Common myeloid progenitor, CD34-positive (primary cell): ENCODE measurements around the gene ACACB.

ENCODE experiments used
- CTCF ChIA-PET: fragments of 350-600 bp; sonication (Branson Sonifier 250); formaldehyde crosslinking; loops from one replicate; lab custom pipeline; 2021; ENCODE audit warnings: antibody characterized with exemption; lab: Charles Lee
- POLR2A ChIA-PET: fragments of 350-600 bp; sonication (Branson Sonifier 250); formaldehyde crosslinking; loops from one replicate; lab custom pipeline; 2021; ENCODE audit warnings: antibody characterized with exemption; lab: Charles Lee
- DNase-seq, 3 donors: peaks; one replicate each; pipeline versions ENCODE4 v3.0.0 to v3.0.0-alpha.2; 2013
- H3K27ac ChIP-seq, 2 experiments: 1 replicate in 1 of 2; 2 replicates in 1 of 2; pipeline ENCODE4 v1.7.0; 2013; ENCODE audit warnings: inconsistent platforms in 2 of 2, low read length in 2 of 2, mild to moderate bottlenecking in 2 of 2, low read depth in 1 of 2, moderate library complexity in 1 of 2; ENCODE audit not compliant: severe bottlenecking in 2 of 2, insufficient read depth in 1 of 2, poor library complexity in 1 of 2
- H3K27me3 ChIP-seq, 5 experiments: replicated peaks in 2 of 5; 1 replicate in 3 of 5; 2 replicates in 2 of 5; pipeline versions ENCODE4 v1.6.1 to v1.7.0; 2013; ENCODE audit warnings: low read length in 4 of 5, mild to moderate bottlenecking in 2 of 5, moderate library complexity in 2 of 5, inconsistent platforms in 1 of 5; ENCODE audit not compliant: insufficient read depth in 5 of 5, control insufficient read depth in 4 of 5
- H3K36me3 ChIP-seq, 4 experiments: 1 replicate in 2 of 4; 2 replicates in 2 of 4; pipeline versions ENCODE4 v1.6.1 to v1.7.0; 2013; ENCODE audit warnings: low read length in 3 of 4, control low read depth in 1 of 4, mild to moderate bottlenecking in 1 of 4; ENCODE audit not compliant: control insufficient read depth in 4 of 4, insufficient read depth in 4 of 4
- H3K4me1 ChIP-seq, 4 experiments: 1 replicate in 3 of 4; 2 replicates in 1 of 4; pipeline versions ENCODE4 v1.6.1 to v1.7.1; 2013; ENCODE audit warnings: low read length in 3 of 4, mild to moderate bottlenecking in 3 of 4, control low read depth in 1 of 4, inconsistent platforms in 1 of 4, moderate library complexity in 1 of 4; ENCODE audit not compliant: control insufficient read depth in 4 of 4, insufficient read depth in 4 of 4; ENCODE audit errors: control extremely low read depth in 1 of 4
- H3K4me3 ChIP-seq, 7 experiments: 1 replicate in 4 of 7; 2 replicates in 3 of 7; pipeline versions ENCODE4 v1.5.1 to v1.7.0; 2013; ENCODE audit warnings: mild to moderate bottlenecking in 7 of 7, low read length in 6 of 7, moderate library complexity in 6 of 7, inconsistent platforms in 2 of 7, low read depth in 2 of 7, control low read depth in 1 of 7; ENCODE audit not compliant: insufficient read depth in 4 of 7, control insufficient read depth in 1 of 7; ENCODE audit errors: extremely low read depth in 1 of 7
- H3K9me3 ChIP-seq, 5 experiments: 1 replicate in 4 of 5; 2 replicates in 1 of 5; pipeline versions ENCODE4 v1.6.1 to v1.7.1; 2013; ENCODE audit warnings: low read length in 4 of 5, mild to moderate bottlenecking in 2 of 5, inconsistent platforms in 1 of 5, low read depth in 1 of 5, moderate library complexity in 1 of 5; ENCODE audit not compliant: control insufficient read depth in 4 of 5, insufficient read depth in 2 of 5; ENCODE audit errors: control extremely low read depth in 1 of 5
- WGBS: methylation state at CpG from one replicate; pipeline ENCODE4 v1.1.5; 2013; ENCODE audit not compliant: insufficient coverage; 5-methylcytosine and 5-hydroxymethylcytosine counted together

The ACACB gene

DNA sequence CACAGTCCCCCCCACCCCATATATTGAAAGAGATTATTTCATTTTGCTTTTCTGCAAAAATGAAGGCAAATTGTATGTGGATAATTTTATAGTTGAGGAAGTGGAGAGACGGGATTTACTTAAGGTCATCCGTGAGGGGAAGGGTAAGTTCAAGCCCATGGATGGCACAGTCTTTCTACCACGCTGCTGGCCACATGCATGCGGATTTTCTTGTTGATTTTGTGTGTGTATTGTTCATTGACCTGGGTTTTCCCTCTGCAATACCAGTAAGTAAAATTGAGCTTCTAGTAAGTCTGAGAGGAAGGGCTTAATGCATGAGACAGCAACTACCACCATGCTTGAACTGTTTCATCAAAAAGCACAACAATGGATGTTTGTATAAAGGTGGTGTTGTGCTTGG lies 35.1 kb downstream of the ACACB start:
- peaks cover 0 to 19% (median 17%) of the 10 kb centered on the region in 4 experiments for H3K4me1 ChIP-seq
- WGBS: 100% methylated on average over 2 of the region's 4 CpGs
- H3K4me3 ChIP-seq: no peak overlapping the region
- no peak for DNase-seq
- CTCF ChIA-PET: interaction anchor here (1.0 kb wide), 1 partner anchor 39 kb away, joined by 3 read pairs; no protein-coding TSS in a partner anchor
- H3K36me3 ChIP-seq: no peaks in the 10 kb centered on the region
- H3K27me3 ChIP-seq: peaks cover 0 to 6% (median 0%) of the 10 kb centered on the region in 5 experiments
- POLR2A ChIA-PET: no interaction called here
- H3K9me3 ChIP-seq: no peaks in the 10 kb centered on the region
- no peak overlapping the region for H3K27ac ChIP-seq

DNA sequence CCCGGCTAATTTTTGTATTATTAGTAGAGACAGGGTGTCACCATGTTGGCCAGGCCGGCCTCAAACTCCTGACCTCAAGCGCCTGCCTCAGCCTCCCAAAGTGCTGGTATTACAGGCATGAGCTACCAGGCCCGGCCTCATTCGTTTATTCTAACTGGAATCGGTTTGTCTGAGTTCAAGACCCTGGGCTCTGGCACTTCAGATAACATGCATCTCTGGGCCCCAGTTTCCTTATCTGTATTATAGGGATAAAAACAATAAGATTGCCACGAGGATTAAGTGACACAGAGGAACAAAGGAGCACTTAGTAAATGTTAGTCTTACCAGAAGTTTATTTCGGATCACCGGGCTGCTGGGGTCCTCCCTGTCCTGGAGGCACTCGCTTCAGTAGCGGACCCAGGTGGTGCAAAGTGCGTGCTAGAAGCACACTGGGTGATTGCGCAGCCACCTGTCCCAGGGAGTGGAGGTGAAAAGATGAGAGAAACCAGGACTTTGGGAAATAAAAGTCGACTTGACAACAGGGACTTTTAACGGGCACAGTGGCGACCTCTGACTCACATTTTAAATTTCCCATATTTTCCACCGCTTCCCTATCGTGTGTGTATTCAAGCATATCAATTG lies 37.5 kb downstream of the ACACB start:
- ChIA-PET POLR2A (interaction anchor here (0.5 kb wide), 1 partner anchor 270 kb away, joined by 3 read pairs; no protein-coding TSS in a partner anchor), CTCF (interaction anchor here (1.2 kb wide), 1 partner anchor 9 kb away, joined by 5 read pairs; no protein-coding TSS in a partner anchor)
- Histone ChIP-seq H3K27ac (no peak overlapping the region), H3K4me1 (peaks cover 0 to 29% (median 20%) of the 10 kb centered on the region in 4 experiments), H3K9me3 (no peaks in the 10 kb centered on the region), H3K4me3 (peak overlapping the region in 6 of 7 experiments; percentile 59 to 83 (median 63)), H3K36me3 (no peaks in the 10 kb centered on the region), H3K27me3 (peaks cover 0 to 4% (median 0%) of the 10 kb centered on the region in 5 experiments)
- DNase-seq: peak in 2 of 3 donors; percentile 5 to 22
- WGBS: 49% methylated on average over 11 of the region's 18 CpGs

DNA sequence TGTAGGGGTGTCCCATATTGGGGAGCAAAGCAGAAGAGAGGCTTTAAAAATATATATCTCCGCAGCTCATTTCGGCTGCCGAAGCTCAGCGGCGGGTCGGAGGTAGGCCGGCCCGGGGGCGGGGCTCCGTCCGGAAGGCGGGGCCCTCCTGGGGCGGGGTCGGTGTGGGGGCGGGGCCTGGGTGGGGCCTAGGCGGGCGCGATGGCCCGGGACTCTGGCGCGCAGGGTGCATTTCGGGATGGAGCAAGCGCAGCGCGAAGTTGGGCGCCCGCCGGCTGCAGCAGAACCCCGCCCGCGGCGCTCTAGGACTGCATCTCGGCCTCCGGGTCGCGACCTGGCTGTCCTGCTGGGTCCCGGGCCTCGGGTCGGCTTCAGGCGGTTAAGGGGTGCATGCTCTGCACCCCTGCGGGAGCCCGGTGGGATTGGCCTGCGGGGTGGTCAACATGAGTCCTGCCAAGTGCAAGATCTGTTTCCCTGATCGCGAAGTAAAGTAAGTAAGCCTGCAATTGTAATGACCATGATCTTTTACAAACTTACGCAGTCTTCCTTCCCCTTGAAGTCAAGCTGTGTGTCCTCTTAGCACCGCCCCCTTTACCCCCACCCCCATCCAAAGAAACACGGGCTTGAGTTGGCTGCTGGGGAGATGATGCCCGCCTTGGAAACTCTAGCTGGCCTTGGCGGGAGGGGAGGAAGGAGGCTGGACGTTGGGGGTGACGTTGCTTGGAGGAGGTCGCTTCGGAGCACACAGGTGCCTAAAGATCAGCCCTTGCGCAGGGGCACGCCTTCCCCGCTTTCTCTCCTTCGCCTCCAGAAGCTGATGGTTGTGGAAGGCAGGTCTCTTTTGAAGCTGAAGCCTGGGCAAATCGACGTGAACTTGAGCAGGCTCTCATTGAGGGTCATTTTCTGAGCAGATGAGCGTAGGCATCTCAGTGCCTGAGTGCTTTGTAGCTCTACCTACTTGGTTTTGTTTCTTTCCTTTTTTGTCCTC lies 38.4 kb downstream of the ACACB start:
- under 1% methylated on average over 44 of the region's 61 CpGs for WGBS
- Histone ChIP-seq H3K36me3 (no peaks in the 10 kb centered on the region), H3K4me3 (peak overlapping the region; percentile 43 to 93 (median 77)), H3K27me3 (peaks cover 0 to 4% (median 0%) of the 10 kb centered on the region in 5 experiments), H3K9me3 (no peaks in the 10 kb centered on the region), H3K27ac (peak overlapping the region; percentile 30 to 57), H3K4me1 (peaks cover 0 to 29% (median 20%) of the 10 kb centered on the region in 4 experiments)
- ChIA-PET CTCF (interaction anchor here (1.2 kb wide), 1 partner anchor 9 kb away, joined by 5 read pairs; no protein-coding TSS in a partner anchor), POLR2A (interaction anchor here (0.5 kb wide), 1 partner anchor 269 kb away, joined by 3 read pairs; no protein-coding TSS in a partner anchor)
- peak; percentile 67 to 88 (median 84) for DNase-seq

DNA sequence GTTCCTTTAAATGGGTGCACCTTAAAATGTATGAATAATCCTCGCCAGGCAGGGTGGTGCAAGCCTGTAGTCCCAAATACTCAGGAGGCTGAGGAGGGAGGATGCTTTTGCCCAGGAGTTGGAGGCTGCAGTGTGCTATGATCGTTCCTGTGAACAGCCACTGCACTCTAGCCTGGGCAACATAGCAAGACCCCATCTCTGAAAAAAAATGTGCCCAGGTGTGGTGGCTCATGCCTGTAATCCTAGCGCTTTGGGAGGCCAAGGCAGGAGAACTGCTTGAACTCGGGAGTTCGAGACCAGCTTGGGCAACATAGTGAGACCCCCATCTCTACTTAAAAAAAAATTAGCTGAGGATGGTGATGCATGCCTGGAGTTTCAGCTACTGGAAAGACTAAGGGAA lies 39.6 kb downstream of the ACACB start:
- CTCF ChIA-PET: no interaction called here
- H3K4me3 ChIP-seq: peak overlapping the region in 1 of 7 experiments; percentile 93
- POLR2A ChIA-PET: no interaction called here
- H3K36me3 ChIP-seq: no peaks in the 10 kb centered on the region
- H3K27me3 ChIP-seq: peaks cover 0 to 2% (median 0%) of the 10 kb centered on the region in 5 experiments
- peaks cover 0 to 29% (median 20%) of the 10 kb centered on the region in 4 experiments for H3K4me1 ChIP-seq
- 100% methylated on average over 1 of the region's 5 CpGs for WGBS
- H3K9me3 ChIP-seq: no peaks in the 10 kb centered on the region
- no peak overlapping the region for H3K27ac ChIP-seq
- no peak for DNase-seq

DNA sequence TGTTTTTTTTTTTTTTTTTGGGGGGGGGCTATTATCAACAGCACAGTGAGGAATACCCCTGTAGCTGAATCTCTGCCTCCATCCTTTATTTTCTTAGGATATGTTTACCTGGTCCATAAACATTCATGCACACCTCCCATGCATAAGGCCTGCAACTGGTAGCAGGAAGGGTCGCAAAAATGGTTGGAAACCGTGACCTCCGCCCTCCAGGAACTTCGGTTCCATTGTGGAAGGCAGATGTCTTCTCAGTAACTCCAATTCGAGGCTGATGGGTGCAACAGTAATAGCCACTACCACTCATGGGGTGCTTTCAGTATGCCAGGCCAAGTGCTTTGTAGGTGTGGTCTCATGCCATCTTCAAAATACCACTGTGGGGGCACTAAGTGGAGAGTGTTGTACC lies 40.2 kb downstream of the ACACB start:
- Histone ChIP-seq H3K27ac (no peak overlapping the region), H3K9me3 (no peaks in the 10 kb centered on the region), H3K27me3 (peaks cover 0 to 2% (median 0%) of the 10 kb centered on the region in 5 experiments), H3K36me3 (no peaks in the 10 kb centered on the region), H3K4me3 (no peak overlapping the region), H3K4me1 (peaks cover 0 to 29% (median 20%) of the 10 kb centered on the region in 4 experiments)
- ChIA-PET CTCF (no interaction called here), POLR2A (no interaction called here)
- WGBS: 95% methylated on average over 4 of the region's 5 CpGs
- DNase-seq: no peak

DNA sequence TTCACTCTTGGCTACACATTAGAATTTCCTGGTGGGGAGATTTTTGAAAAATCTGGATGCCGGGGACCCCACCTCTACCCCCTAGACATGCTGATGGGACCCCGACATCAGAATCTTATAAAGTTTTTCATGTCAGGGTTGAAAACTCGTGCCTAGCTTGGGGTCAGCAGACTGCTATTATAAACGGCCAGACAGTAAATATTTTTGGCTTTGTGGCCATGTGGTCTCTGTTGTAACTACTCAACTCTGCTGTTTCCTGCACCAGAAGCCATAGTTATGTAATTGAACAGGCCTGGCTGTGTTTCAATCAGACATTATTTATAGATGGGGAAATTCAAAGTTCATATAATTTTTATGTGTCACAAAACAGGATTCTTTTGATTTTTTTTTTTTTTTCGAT lies 41.6 kb downstream of the ACACB start:
- Histone ChIP-seq H3K9me3 (no peaks in the 10 kb centered on the region), H3K27me3 (peaks cover 0 to 2% (median 0%) of the 10 kb centered on the region in 5 experiments), H3K27ac (no peak overlapping the region), H3K4me3 (no peak overlapping the region), H3K4me1 (peaks cover 0 to 29% (median 20%) of the 10 kb centered on the region in 4 experiments), H3K36me3 (no peaks in the 10 kb centered on the region)
- POLR2A ChIA-PET: no interaction called here
- CTCF ChIA-PET: no interaction called here
- WGBS: 0% methylated on average over 2 of the region's 5 CpGs
- DNase-seq: peak in 2 of 3 donors; percentile 9 to 19
